HUES48 (cell line): ENCODE data around the gene LEO1.

Experiments
- H3K27ac ChIP-seq: one replicate; pipeline ENCODE4 v1.7.0; 2013; ENCODE audit warnings: low read depth, low read length, inconsistent platforms
- H3K27me3 ChIP-seq: 2 replicates; pipeline ENCODE4 v1.6.1; 2013; ENCODE audit warnings: mild to moderate bottlenecking, low read length; ENCODE audit not compliant: control insufficient read depth, insufficient read depth
- H3K36me3 ChIP-seq: 2 replicates; pipeline ENCODE4 v1.6.1; 2013; ENCODE audit warnings: low read length; ENCODE audit not compliant: control insufficient read depth, insufficient read depth
- H3K4me1 ChIP-seq: 2 replicates; pipeline ENCODE4 v1.6.1; 2013; ENCODE audit warnings: mild to moderate bottlenecking, low read length; ENCODE audit not compliant: control insufficient read depth, insufficient read depth
- H3K4me3 ChIP-seq: 2 replicates; pipeline ENCODE4 v1.5.1; 2013; ENCODE audit warnings: mild to moderate bottlenecking, low read depth, low read length
- H3K9ac ChIP-seq: 2 replicates; pipeline ENCODE4 v1.6.1; 2013; ENCODE audit warnings: mild to moderate bottlenecking, low read depth, low read length, moderate library complexity
- H3K9me3 ChIP-seq: 2 replicates; pipeline ENCODE4 v1.6.1; 2013; ENCODE audit warnings: low read length; ENCODE audit not compliant: control insufficient read depth, insufficient read depth

The LEO1 gene

DNA sequence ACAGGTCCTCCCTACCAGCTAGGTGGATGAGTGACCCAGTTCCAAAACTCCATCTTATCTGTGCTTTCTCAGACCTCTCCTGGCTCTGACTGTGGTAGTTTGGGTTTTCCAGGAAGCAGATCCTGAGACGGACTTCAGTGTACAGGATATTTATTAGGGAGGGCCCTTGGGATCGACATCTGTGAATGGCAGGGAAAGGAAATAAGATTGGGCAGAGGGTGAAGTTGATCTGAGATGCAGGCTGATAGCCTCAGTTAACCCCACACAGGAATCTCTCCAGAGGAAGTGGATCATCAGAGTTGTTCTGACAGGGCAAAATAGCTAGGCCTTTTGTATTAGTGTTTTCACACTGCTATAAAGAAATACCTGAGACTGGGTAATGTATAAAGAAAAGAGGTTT lies 30.8 kb upstream of the LEO1 start:
- no peak overlapping the region for H3K9ac ChIP-seq
- H3K27ac ChIP-seq: no peak overlapping the region
- no peaks in the 10 kb centered on the region for H3K9me3 ChIP-seq
- H3K27me3 ChIP-seq: no peaks in the 10 kb centered on the region
- no peak overlapping the region for H3K4me3 ChIP-seq
- H3K4me1 ChIP-seq: no peaks in the 10 kb centered on the region
- H3K36me3 ChIP-seq: no peaks in the 10 kb centered on the region

DNA sequence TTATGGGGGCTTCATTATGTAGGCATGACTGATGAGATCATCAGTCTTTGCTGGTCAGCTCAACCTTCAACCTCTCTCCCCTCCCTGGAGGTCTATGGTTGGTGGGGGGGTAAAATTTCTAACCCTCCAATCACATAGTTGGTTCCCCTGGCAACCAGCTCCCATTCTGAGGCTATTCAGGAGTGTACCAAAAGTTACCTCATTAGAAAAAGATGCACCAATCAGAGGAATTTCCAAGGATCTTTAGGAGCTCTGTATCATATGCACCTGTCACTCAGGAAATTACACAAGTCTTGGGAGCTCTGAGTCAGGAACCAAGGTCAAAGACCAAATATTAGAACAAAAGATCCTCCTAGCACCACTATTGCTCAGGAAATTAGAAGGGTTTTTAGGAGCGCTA lies 21.4 kb upstream of the LEO1 start:
- H3K9me3 ChIP-seq: no peaks in the 10 kb centered on the region
- H3K4me3 ChIP-seq: no peak overlapping the region
- H3K36me3 ChIP-seq: no peaks in the 10 kb centered on the region
- H3K9ac ChIP-seq: no peak overlapping the region
- no peak overlapping the region for H3K27ac ChIP-seq
- H3K4me1 ChIP-seq: no peaks in the 10 kb centered on the region
- H3K27me3 ChIP-seq: no peaks in the 10 kb centered on the region

DNA sequence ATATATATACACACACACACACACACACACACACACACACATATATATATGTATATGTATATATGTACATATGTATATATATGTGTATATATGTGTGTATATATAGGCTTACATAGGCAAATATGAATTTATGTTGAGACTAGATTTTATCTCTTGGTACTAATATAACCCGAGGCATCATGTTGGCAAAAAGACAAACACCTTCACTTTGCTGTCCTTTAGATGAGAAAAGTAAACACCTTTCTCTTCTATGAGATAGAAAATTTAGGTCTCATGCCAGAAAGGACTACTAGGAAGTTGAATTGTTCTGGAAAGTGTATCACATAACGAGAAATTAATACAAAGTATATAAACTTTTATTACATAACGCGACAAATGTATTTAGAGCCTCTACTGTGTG lies 19.6 kb upstream of the LEO1 start:
- no peak overlapping the region for H3K9ac ChIP-seq
- no peaks in the 10 kb centered on the region for H3K27me3 ChIP-seq
- no peaks in the 10 kb centered on the region for H3K4me1 ChIP-seq
- no peaks in the 10 kb centered on the region for H3K36me3 ChIP-seq
- no peak overlapping the region for H3K27ac ChIP-seq
- no peak overlapping the region for H3K4me3 ChIP-seq
- H3K9me3 ChIP-seq: no peaks in the 10 kb centered on the region

DNA sequence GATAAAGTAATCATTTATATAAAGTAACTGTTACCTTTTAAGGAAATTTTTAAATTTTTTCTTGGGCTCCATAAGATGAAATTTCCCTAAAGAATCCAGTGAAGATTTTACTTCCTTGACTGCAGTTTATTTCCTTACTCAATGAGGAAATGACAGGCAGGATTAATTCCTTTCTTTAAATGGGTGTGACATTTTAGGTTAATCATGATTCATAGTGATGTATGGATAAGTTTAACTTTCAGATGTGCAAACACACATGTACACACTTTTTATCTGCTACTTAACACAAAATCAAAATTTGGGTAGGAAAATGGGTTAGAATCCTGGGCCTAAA lies 11.2 kb upstream of the LEO1 start:
- no peaks in the 10 kb centered on the region for H3K9me3 ChIP-seq
- H3K27me3 ChIP-seq: no peaks in the 10 kb centered on the region
- H3K4me1 ChIP-seq: no peaks in the 10 kb centered on the region
- H3K4me3 ChIP-seq: no peak overlapping the region
- no peak overlapping the region for H3K9ac ChIP-seq
- no peak overlapping the region for H3K27ac ChIP-seq
- no peaks in the 10 kb centered on the region for H3K36me3 ChIP-seq

DNA sequence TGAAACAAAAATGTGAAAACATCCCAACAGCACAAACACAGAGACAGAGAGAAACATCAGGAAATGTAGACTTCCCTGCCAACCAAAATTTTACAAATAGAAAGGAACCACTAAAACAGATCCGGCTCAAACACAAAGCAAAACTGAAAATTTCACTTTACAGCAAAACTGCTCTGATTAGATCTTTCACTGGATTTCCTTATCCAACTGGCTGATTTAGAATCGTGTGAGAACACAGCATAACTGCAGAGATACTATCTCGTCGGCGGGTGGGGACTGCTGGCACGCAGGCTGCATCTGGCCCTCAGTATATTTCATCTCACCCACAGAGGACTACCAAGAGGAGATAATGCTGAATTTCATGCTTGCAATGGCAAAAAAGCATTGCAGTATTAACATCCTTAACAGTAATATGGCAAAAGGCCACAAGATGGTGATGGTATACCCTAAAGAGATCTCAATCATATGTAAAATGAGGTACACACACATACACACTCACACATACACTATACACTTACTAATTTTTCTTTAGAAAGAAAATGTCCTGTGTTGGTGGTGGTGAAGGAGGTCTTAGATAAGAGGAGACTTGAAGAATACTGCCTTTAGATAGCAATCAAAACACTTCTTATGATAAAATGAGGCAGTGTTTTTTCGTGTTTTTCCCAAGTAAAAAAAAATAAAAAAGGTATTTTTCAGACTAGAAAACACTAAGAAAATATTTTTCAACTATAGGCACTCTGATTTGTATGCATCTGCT lies 10.6 kb upstream of the LEO1 start:
- Histone ChIP-seq H3K4me1 (no peaks in the 10 kb centered on the region), H3K36me3 (no peaks in the 10 kb centered on the region), H3K9ac (no peak overlapping the region), H3K9me3 (no peaks in the 10 kb centered on the region), H3K4me3 (no peak overlapping the region), H3K27ac (peak overlapping the region; percentile 36), H3K27me3 (no peaks in the 10 kb centered on the region)

DNA sequence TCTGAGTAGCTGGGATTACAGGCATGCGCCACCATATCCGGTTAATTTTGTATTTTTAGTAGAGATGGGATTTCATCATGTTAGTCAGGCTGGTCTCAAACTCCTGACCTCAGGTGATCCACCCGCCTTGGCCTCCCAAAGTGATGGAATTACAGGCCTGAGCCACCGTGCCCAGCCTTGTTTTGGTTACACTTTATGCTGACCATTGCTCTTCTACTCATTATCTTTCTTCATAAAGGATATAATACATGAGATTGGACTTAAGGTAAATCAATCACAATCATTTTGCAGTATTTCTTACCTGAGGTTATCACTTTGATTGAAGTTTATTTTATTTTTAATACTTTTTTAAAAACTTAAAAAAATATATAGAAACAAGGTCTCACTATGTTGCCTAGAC lies 2.2 kb upstream of the LEO1 start:
- Histone ChIP-seq H3K27me3 (no peaks in the 10 kb centered on the region), H3K9ac (no peak overlapping the region), H3K4me3 (no peak overlapping the region), H3K9me3 (no peaks in the 10 kb centered on the region), H3K4me1 (peaks cover 5% of the 10 kb centered on the region; the same call in 1 of the 2 replicates), H3K27ac (no peak overlapping the region), H3K36me3 (peaks cover 3% of the 10 kb centered on the region; the same call in 1 of the 2 replicates)

DNA sequence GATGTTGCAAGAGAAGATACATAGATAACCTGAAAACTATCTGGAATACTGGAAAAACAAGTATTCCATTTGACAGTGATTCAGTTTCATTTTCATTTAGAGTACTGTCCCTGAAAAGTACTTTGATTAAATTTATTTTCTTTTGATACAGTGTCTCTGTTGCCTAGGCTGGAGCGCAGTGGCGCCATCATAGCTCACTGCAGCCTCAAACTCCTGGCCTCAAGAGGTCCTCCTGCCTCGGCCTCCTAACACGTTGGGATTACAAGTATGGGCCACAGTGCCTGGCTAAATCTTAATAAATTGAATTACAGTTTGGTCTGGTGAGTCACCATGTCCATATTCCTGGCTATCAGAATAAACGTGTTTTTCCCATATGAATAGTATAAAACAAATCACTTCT lies 1.6 kb upstream of the LEO1 start:
- Histone ChIP-seq H3K9me3 (no peaks in the 10 kb centered on the region), H3K27me3 (no peaks in the 10 kb centered on the region), H3K27ac (no peak overlapping the region), H3K36me3 (peaks cover 3% of the 10 kb centered on the region; the same call in 1 of the 2 replicates), H3K4me1 (peaks cover 5% of the 10 kb centered on the region; the same call in 1 of the 2 replicates), H3K9ac (no peak overlapping the region), H3K4me3 (no peak overlapping the region)

DNA sequence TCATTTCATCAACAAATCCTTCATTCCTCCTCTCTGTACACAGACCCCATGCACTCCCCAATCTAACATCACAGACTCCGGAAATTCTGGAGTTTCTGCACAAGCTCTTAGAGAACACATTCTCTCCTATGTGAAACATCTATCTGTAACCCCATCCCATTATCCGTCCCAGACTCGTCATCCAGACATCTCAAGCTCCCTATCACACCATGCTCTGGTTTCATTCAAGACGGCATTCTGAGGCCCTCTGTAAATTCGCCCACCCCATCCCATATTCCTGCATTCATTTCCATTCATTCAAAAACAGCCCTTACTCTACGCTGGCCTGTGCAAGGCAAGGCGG lies 575 bp downstream of the LEO1 start:
- H3K27ac ChIP-seq: peak overlapping the region; percentile 90
- peaks cover 7% of the 10 kb centered on the region; the same call in 1 of the 2 replicates for H3K36me3 ChIP-seq
- peak overlapping the region; percentile 95 for H3K9ac ChIP-seq
- no peaks in the 10 kb centered on the region for H3K27me3 ChIP-seq
- peak overlapping the region; percentile 90 for H3K4me3 ChIP-seq
- peaks cover 5% of the 10 kb centered on the region; the same call in 1 of the 2 replicates for H3K4me1 ChIP-seq
- no peaks in the 10 kb centered on the region for H3K9me3 ChIP-seq

DNA sequence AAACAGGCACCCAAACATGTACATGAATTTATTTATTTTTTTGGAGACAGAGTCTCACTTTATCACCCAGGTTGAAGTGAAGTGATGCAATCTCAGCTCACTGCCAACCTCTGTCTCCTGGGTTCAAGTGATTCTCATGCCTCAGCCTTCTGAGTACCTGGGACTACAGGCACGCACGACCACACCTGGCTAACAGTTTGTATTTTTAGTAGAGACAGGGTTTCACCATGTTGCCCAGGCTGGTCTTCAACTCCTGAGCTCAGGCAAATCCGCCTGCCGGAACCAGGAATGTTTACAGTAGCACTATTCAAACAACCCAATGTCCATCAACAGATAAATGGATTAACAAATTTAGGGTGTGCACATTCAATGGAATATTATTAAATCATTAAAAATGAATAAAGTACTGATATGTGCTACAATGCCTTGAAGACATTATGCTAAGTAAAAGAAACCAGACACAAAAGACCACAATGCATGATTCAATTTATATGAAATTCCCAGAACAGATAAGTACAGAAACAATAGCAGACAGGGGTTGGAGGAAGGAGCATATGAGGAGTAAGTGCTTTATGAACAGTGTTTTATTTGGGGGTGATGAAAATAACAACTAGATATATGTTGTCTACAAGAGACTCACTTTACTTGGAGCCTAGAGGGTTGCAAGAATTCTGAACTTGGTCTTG lies 1.3 kb downstream of the LEO1 start:
- Histone ChIP-seq H3K4me1 (peaks cover 5% of the 10 kb centered on the region; the same call in 1 of the 2 replicates), H3K9me3 (no peaks in the 10 kb centered on the region), H3K27me3 (no peaks in the 10 kb centered on the region), H3K36me3 (peaks cover 13% of the 10 kb centered on the region), H3K4me3 (peak overlapping the region; percentile 90), H3K27ac (no peak overlapping the region), H3K9ac (0 out of 2 replicates have a peak overlapping the region, but pooled peaks have one; percentile 95)

DNA sequence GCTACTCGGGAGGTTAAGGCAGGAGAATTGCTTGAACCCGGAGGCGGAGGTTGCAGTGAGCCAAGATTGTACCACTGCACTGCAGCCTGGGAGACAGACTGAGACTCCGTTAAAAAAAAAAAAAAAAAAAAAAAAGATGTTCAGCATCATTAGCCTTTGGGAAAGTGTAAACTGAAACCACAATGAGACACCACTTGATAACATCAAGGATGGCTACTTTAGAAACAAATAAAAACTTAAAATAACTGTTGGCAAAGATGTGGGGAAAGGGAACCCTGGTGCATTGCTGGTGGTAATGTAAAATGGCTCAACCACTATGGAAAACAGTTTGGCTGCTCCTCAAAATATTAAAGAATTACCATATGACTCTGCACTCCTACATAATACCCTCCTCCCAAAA lies 1.9 kb downstream of the LEO1 start:
- no peaks in the 10 kb centered on the region for H3K27me3 ChIP-seq
- H3K27ac ChIP-seq: no peak overlapping the region
- H3K4me3 ChIP-seq: peak overlapping the region; percentile 90
- peaks cover 5% of the 10 kb centered on the region; the same call in 1 of the 2 replicates for H3K4me1 ChIP-seq
- peaks cover 19% of the 10 kb centered on the region for H3K36me3 ChIP-seq
- H3K9ac ChIP-seq: no peak overlapping the region
- H3K9me3 ChIP-seq: no peaks in the 10 kb centered on the region

DNA sequence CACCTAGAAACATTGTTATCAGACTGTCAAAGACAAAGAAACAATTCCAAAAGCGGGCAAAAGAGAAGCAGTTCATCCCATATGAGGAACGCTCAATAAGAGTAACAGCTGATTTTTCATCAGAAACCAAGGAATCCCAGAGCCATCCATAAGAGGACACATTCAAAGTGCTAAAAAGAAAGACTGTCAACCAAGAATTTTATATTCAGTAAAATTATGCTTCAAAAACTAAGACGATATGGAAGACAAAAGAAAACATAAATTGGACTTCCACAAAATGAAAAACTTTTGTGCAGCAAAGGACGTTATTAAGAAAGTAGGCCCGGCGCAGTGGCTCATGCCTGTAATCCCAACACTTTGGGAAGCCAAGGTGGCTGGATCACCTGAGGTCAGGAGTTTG lies 4.0 kb downstream of the LEO1 start:
- no peak overlapping the region for H3K4me3 ChIP-seq
- H3K27ac ChIP-seq: no peak overlapping the region
- H3K36me3 ChIP-seq: peaks cover 25% of the 10 kb centered on the region
- no peaks in the 10 kb centered on the region for H3K27me3 ChIP-seq
- H3K9me3 ChIP-seq: no peaks in the 10 kb centered on the region
- peaks cover 5% of the 10 kb centered on the region; the same call in 1 of the 2 replicates for H3K4me1 ChIP-seq
- no peak overlapping the region for H3K9ac ChIP-seq
